T-helper 2 cell treated with Interferon-gamma antibody and Interleukin-4, amounts not matched to agents 5 μg/mL and 100 μg/mL, for 36 hours (primary cell): Measurements from ENCODE around the gene SAMD4B.

Experiments
- DNase-seq: peaks from one replicate; pipeline ENCODE4 v3.0.0; 2021; ENCODE audit warnings: low spot score
- H3K27ac Mint-ChIP-seq: one replicate; pipeline ENCODE4 v1.8.0; 2021; ENCODE audit warnings: mild to moderate bottlenecking, mixed read lengths
- H3K27me3 Mint-ChIP-seq: one replicate; pipeline ENCODE4 v1.8.0; 2021; ENCODE audit warnings: low read depth, mixed read lengths
- H3K36me3 Mint-ChIP-seq: one replicate; pipeline ENCODE4 v1.8.0; 2021; ENCODE audit warnings: low read depth, mixed read lengths
- H3K4me1 Mint-ChIP-seq: one replicate; pipeline ENCODE4 v1.8.0; 2021; ENCODE audit warnings: low read depth, mixed read lengths
- H3K4me3 Mint-ChIP-seq: one replicate; pipeline ENCODE4 v1.8.0; 2022; ENCODE audit warnings: mild to moderate bottlenecking, moderate library complexity, mixed read lengths
- H3K9me3 Mint-ChIP-seq: one replicate; pipeline ENCODE4 v1.8.0; 2021; ENCODE audit warnings: mixed read lengths

SAMD4B gene

DNA sequence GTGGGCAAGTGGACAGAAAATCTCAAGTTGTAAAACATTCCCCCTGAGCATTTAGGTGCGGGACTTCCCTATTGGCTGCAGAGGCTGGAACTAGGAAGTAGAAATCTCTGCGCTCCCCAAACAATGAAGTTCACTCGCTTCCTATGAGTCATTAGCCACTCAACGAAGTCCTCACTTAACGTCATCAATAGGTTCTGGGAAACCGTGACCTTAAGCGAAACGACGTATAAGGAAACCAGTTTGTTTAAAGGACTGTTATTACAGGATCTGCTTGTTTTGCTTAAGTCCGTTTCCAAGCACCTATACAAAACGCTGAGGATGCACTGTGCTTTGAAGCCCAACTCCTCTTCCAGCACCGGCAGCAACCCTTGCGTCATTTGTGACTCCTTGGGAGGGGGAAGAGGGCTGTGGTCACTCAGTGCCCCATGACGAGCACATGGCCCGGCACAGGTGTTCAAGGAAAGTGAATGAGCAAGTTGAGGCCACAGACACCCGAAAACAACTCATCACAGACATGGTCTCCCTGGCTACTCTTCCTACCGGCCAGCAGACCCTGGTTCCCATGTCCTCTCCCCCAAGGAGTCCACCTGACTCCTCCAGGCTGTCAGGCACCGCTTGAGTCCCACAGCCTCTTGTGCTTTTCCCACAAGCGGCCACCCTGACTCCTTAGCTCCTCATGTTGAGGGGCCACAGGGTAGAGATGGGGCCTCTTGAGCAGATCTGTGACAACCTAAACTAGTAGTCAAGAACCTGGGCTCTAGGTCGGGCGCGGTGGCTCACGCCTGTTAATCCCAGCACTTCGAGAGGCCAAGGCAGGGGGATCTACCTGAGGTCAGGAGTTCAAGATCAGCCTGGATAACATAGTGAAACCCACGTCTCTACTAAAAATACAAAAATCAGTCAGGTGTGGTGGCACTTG is 88.7 kb downstream of the SAMD4B start:
- Mint-ChIP-seq H3K4me1 (peaks cover 28% of the 10 kb centered on the region), H3K36me3 (peaks cover 37% of the 10 kb centered on the region), H3K9me3 (no peaks in the 10 kb centered on the region), H3K27me3 (no peaks in the 10 kb centered on the region), H3K27ac (peak overlapping the region; percentile 90), H3K4me3 (peak overlapping the region; percentile 29)
- DNase-seq: peak; percentile 76

DNA sequence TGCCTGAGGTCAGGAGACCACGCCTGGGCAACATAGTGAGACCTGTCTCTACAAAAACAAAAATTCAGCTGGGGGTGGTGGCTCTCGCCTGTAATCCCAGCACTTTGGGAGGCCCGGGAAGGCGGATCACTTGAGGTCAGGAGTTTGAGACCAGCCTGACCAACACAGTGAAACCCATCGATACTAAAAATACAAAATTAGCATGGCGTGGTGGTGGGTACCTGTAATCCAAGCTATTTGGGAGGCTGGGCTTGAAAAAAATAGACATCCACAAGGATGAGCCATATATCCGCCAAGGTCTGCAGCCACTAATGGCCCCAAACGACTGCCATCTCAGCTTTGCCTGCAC is 90.4 kb downstream of the SAMD4B start:
- H3K4me3 Mint-ChIP-seq: peak overlapping the region; percentile 40
- DNase-seq: no peak
- H3K27ac Mint-ChIP-seq: peak overlapping the region; percentile 60
- no peaks in the 10 kb centered on the region for H3K9me3 Mint-ChIP-seq
- peaks cover 37% of the 10 kb centered on the region for H3K36me3 Mint-ChIP-seq
- H3K4me1 Mint-ChIP-seq: peaks cover 37% of the 10 kb centered on the region
- H3K27me3 Mint-ChIP-seq: no peaks in the 10 kb centered on the region

DNA sequence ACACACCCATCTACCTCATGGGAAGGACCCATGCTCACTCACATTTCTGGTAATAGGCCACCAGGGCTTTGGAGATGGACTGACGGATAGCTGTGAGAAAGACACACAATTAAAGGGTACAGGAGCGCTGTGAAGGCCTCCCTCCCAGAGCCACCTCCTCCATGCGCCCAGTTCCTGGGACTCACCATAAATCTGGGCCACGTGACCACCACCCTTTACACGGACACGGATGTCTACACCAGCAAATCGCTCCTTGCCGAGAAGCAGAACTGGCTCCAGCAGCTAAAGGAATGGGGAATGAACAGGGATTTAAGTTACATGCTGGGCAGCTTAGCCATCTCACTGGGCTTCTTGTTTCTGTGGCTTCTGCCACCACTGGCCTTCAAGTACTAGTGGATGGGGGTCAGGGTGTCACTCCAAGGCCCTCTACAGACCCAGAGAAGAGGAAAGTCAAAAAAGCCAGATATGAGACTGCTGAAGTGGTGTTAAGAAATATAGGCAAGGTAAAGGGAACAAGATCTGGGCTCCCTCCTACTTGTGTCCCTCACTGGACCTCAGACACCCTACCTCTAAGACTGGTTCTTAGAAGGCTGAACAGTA is 91.4 kb downstream of the SAMD4B start:
- H3K4me1 Mint-ChIP-seq: peaks cover 37% of the 10 kb centered on the region
- H3K4me3 Mint-ChIP-seq: peak overlapping the region; percentile 96
- DNase-seq: no peak
- peaks cover 37% of the 10 kb centered on the region for H3K36me3 Mint-ChIP-seq
- H3K27ac Mint-ChIP-seq: peak overlapping the region; percentile 70
- no peaks in the 10 kb centered on the region for H3K9me3 Mint-ChIP-seq
- no peaks in the 10 kb centered on the region for H3K27me3 Mint-ChIP-seq

DNA sequence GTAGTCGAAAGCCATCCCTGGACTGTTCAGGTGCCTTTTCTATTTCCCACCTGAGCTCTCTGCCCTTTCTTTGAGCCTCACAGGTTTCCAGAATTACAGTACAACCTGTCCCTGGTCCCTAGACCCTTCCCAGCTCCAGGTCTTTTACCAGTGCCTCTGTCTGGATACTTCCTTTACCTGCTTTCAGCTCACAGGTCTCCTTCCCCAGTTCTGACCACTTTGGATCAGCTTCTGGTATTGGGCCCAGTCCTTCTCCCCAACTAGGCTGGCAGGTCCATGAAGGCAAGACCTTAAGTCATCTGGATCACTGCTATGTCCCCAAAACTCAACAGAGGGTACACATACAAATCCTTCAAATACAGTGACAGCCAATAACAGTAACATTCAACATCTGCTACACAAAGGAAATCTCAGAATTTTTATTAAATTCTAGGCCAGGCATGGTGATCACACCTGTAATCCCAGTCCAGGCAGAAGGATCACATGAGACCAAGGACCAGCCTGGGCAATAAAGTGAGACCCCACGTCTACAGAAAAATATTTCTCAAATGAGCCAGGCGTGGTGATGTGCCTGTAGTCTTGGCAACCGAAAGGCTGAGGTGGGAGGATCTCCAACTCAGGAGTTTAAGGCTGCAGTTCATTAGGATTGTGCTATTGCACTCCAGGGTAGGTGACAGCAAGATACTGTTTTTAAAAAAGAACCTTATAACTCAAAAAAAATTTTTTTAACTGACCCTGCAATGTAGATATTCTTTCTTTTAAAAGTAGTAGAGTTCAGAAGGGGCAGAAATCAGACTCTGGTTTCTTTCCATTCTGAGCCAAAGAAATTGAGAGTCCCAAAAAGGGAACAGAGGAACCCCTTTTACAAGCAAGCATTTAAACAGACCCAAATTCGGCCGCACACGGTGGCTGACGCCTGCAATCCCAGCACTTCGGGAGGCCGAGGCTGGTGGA is 92.2 kb downstream of the SAMD4B start:
- Mint-ChIP-seq H3K9me3 (no peaks in the 10 kb centered on the region), H3K36me3 (peaks cover 37% of the 10 kb centered on the region), H3K27ac (peak overlapping the region; percentile 98), H3K27me3 (no peaks in the 10 kb centered on the region), H3K4me1 (peaks cover 37% of the 10 kb centered on the region), H3K4me3 (peak overlapping the region; percentile 96)
- DNase-seq: no peak
